ENCODE results near the gene MC1R. TPM values are rescaled to one million over a fixed set of nuclear protein-coding genes. Genes with fewer than 3 reads are reported as not detected.

Gene MC1R
- total RNA-seq, 1 experiment from 2014 or later, result 13.4 TPM

DNA sequence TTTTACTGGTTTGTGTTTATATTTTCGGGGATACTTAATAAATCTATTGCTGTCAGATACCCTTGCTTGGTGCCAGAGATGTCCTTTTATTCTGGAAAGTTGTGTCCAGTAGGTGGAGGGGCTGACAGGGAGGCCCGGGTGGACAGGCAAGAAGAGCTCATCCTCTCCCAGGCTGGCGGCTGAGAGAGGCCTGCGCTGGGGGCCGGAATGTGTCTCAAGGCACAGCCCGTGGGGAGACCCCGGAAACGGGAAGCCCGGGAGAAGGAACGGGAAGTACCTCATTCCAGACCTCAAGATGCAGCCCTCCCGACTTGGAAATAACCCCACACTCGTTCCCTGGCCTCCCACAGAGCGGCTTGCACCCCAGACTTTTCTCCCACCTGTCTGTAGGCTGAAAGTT is 17.4 kb downstream of the MC1R start:
- ChIA-PET CTCF (no interaction called here), POLR2A (ENCODE audit: low non-redundant PET) (no interaction called here)
- BruUV-seq (replicated peaks), result no TSS peak
- Histone ChIP-seq H3K4me1 (ENCODE audit: insufficient read depth, low read length, poor library complexity, severe bottlenecking) (no peaks in the 10 kb centered on the region), H3K4me3 (ENCODE audit: low read depth, low read length, poor library complexity, severe bottlenecking) (no peak overlapping the region), H3K27ac (ENCODE audit: low read depth, low read length, poor library complexity, severe bottlenecking) (no peak overlapping the region), H3K27me3 (replicated peaks; ENCODE audit: insufficient read depth, low read depth, low read length, poor library complexity) (no peaks in the 10 kb centered on the region), H3K36me3 (ENCODE audit: insufficient read depth, low read length, poor library complexity, severe bottlenecking) (peaks cover 31% of the 10 kb centered on the region), H3K9me3 (ENCODE audit: low read depth, low read length, poor library complexity, severe bottlenecking) (no peaks in the 10 kb centered on the region)
- intact Hi-C loops (cut with micrococcal nuclease; ENCODE audit: unreplicated experiment), result no loop called here
- TF ChIP-seq CTCF (conservative IDR thresholded peaks at IDR 0.05; ENCODE audit: low read depth, low read length) (no peak), EZH2 (IDR thresholded peaks at IDR 0.05; ENCODE audit: borderline replicate concordance, low read depth, low read length, poor library complexity, severe bottlenecking) (no peak)
- DNase-seq (ENCODE audit: low spot score), result no peak

DNA sequence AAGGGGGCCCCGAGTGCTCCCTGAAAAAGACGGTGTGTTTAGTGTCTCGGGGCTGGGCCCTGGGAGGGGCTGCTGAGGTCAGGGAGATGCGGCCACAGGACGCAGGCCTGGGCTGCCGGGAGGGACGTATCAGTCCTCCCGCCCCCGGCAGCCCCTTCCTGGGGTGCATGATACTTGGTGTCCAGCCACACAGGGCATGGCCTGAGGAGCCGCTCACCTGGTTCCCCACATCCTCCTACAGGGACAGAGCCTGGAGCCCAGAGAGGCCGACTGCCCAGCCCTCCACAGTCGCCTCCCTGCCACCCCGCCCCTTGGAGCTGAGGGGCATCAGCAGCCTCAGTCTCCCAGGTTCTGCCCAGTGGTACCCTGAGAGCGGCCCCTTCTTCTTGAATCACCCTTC is 17.8 kb downstream of the MC1R start:
- H3K9me3 ChIP-seq (ENCODE audit: low read depth, low read length, poor library complexity, severe bottlenecking), result no peaks in the 10 kb centered on the region
- CTCF ChIA-PET, result interaction anchor here (0.6 kb wide), 1 partner anchor 87 kb away, joined by 5 read pairs; no protein-coding TSS in a partner anchor

GRCh38 chr16:89936981-89937380 is 18.3 kb downstream of the MC1R start:
- BruUV-seq (replicated peaks), result no TSS peak
- intact Hi-C loops (cut with micrococcal nuclease; ENCODE audit: unreplicated experiment), result no loop called here
- H3K27ac ChIP-seq (ENCODE audit: low read depth, low read length, poor library complexity, severe bottlenecking), result no peak overlapping the region
- POLR2A ChIA-PET (ENCODE audit: low non-redundant PET), result no interaction called here
- CTCF ChIA-PET, result interaction anchor here (0.6 kb wide), 1 partner anchor 87 kb away, joined by 5 read pairs; no protein-coding TSS in a partner anchor
- no peak for TF ChIP-seq EZH2 (IDR thresholded peaks at IDR 0.05; ENCODE audit: borderline replicate concordance, low read depth, low read length, poor library complexity, severe bottlenecking)
- H3K4me1 ChIP-seq (ENCODE audit: insufficient read depth, low read length, poor library complexity, severe bottlenecking), result no peaks in the 10 kb centered on the region
- peaks cover 24% of the 10 kb centered on the region for H3K36me3 ChIP-seq (ENCODE audit: insufficient read depth, low read length, poor library complexity, severe bottlenecking)
- H3K27me3 ChIP-seq (replicated peaks; ENCODE audit: insufficient read depth, low read depth, low read length, poor library complexity), result no peaks in the 10 kb centered on the region
- no peaks in the 10 kb centered on the region for H3K9me3 ChIP-seq (ENCODE audit: low read depth, low read length, poor library complexity, severe bottlenecking)
- DNase-seq (ENCODE audit: low spot score), result no peak
- no peak overlapping the region for H3K4me3 ChIP-seq (ENCODE audit: low read depth, low read length, poor library complexity, severe bottlenecking)

More for the DNA sequence above, 17.8 kb downstream of the MC1R start:
- no peak for DNase-seq (ENCODE audit: low spot score)
- TF ChIP-seq EZH2 (IDR thresholded peaks at IDR 0.05; ENCODE audit: borderline replicate concordance, low read depth, low read length, poor library complexity, severe bottlenecking), result no peak
- TF ChIP-seq CTCF (conservative IDR thresholded peaks at IDR 0.05; ENCODE audit: low read depth, low read length), result no peak
- Histone ChIP-seq H3K4me1 (ENCODE audit: insufficient read depth, low read length, poor library complexity, severe bottlenecking) (no peaks in the 10 kb centered on the region), H3K4me3 (ENCODE audit: low read depth, low read length, poor library complexity, severe bottlenecking) (no peak overlapping the region), H3K27ac (ENCODE audit: low read depth, low read length, poor library complexity, severe bottlenecking) (no peak overlapping the region), H3K27me3 (replicated peaks; ENCODE audit: insufficient read depth, low read depth, low read length, poor library complexity) (no peaks in the 10 kb centered on the region), H3K36me3 (ENCODE audit: insufficient read depth, low read length, poor library complexity, severe bottlenecking) (peaks cover 29% of the 10 kb centered on the region)
- no TSS peak for BruUV-seq (replicated peaks)
- POLR2A ChIA-PET (ENCODE audit: low non-redundant PET), result no interaction called here
- intact Hi-C loops (cut with micrococcal nuclease; ENCODE audit: unreplicated experiment), result no loop called here

DNA sequence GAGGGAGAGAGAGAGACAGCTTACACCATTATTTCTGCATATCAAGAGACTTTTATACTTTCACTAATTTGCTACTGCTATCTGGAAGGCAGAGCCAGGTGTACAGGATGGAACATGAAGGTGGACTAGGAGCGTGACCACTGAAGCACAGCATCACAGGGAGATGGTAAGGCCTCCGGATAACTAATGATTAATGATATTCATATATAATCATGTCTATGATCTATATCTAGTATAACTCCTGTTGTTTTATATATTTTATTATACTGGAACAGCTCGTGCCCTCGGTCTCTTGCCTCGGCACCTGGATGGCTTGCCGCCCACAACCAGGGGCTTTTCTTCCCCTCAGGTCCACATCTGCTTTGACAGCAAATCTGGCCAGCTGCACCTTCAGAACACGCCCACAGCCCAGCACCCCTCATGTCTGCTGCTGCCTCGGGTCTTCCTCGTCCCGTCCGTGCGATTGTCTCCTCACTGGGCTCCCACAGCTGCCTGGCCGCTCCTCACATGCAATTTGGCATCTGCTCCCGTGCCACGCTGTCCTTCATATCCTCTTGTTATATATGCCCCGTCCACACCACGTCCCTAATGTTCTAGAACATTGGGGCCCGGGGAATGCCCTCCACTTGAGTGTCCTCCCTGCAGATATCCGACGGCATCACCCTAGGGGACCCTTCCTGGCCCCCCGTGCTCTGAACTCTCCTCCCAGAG is 19.7 kb downstream of the MC1R start:
- Histone ChIP-seq H3K4me3 (ENCODE audit: low read depth, low read length, poor library complexity, severe bottlenecking) (no peak overlapping the region), H3K36me3 (ENCODE audit: insufficient read depth, low read length, poor library complexity, severe bottlenecking) (peaks cover 12% of the 10 kb centered on the region), H3K27ac (ENCODE audit: low read depth, low read length, poor library complexity, severe bottlenecking) (no peak overlapping the region), H3K27me3 (replicated peaks; ENCODE audit: insufficient read depth, low read depth, low read length, poor library complexity) (no peaks in the 10 kb centered on the region), H3K4me1 (ENCODE audit: insufficient read depth, low read length, poor library complexity, severe bottlenecking) (no peaks in the 10 kb centered on the region), H3K9me3 (ENCODE audit: low read depth, low read length, poor library complexity, severe bottlenecking) (no peaks in the 10 kb centered on the region)
- no TSS peak for BruUV-seq (replicated peaks)
- intact Hi-C loops (cut with micrococcal nuclease; ENCODE audit: unreplicated experiment), result no loop called here
- CTCF ChIA-PET, result no interaction called here
- TF ChIP-seq EZH2 (IDR thresholded peaks at IDR 0.05; ENCODE audit: borderline replicate concordance, low read depth, low read length, poor library complexity, severe bottlenecking) (no peak), CTCF (conservative IDR thresholded peaks at IDR 0.05; ENCODE audit: low read depth, low read length) (no peak)
- no peak for DNase-seq (ENCODE audit: low spot score)
- POLR2A ChIA-PET (ENCODE audit: low non-redundant PET), result no interaction called here
